ENCODE results near the gene PHTF2. TPM values are rescaled to one million over a fixed set of nuclear protein-coding genes. Genes with fewer than 3 reads are reported as not detected.
"Not testable (repeated sequence)": the region's sequence is repeated elsewhere in the genome, so short reads cannot be mapped to it uniquely, and the experiment has no call there.

The PHTF2 gene
- polyA plus RNA-seq, 1 of the 3 experiments (the other 2 are of a cell fraction) = 21.2 TPM

DNA sequence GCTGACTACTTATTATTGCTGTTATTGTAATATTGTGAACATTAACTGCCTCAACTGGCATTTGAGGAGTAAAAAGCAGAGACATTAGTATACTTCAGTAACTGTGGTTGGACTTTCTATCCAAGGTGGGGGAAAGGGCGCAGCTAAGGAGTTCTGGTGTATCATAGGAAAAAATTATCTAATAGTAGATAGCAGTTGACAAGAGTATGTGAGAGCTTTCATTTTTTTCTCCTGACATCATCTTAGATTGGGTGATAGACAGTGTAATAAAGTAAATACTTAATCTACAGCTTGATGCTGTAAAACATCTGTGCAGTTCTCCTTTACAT is 68.9 kb downstream of the PHTF2 start:
- 50% methylated on average over 1 of the region's 1 CpG for WGBS (ENCODE audit: low lambda C conversion rate)
- no peak overlapping the region for H2AFZ ChIP-seq (ENCODE audit: low read depth)
- peak overlapping the region; percentile 29 for H3K4me2 ChIP-seq
- ChIA-PET CTCF (interaction anchor here (0.9 kb wide), 2 partner anchors 11 to 68 kb away, joined by 3 read pairs; no protein-coding TSS in a partner anchor), POLR2A (interaction anchor here (0.6 kb wide), 1 partner anchor 22 kb away, joined by 3 read pairs; no protein-coding TSS in a partner anchor)
- H3K36me3 ChIP-seq (replicated peaks in 1 of 2; ENCODE audit: control insufficient read depth in 1 of 2, insufficient read depth in 2 of 2, low read length in 1 of 2) = peaks cover 0 to 5% of the 10 kb centered on the region in 2 experiments
- H3K4me3 ChIP-seq (ENCODE audit: low read depth in 2 of 2, low read length in 1 of 2) = no peak overlapping the region
- peaks cover 39% of the 10 kb centered on the region for H3K79me2 ChIP-seq (ENCODE audit: insufficient read depth)
- H3K4me1 ChIP-seq (ENCODE audit: control insufficient read depth in 1 of 2, insufficient read depth in 2 of 2, low read depth in 1 of 2, low read length in 1 of 2) = peaks cover 6 to 15% of the 10 kb centered on the region in 2 experiments; a peak in 2 of 4 replicates
- no peaks in the 10 kb centered on the region for H3K9me2 ChIP-seq
- no peak for DNase-seq
- H3F3A ChIP-seq (replicated peaks; ENCODE audit: insufficient read depth) = peaks cover 25% of the 10 kb centered on the region
- peak overlapping the region; percentile 4; the same call in 1 of the 2 replicates for H3K9ac ChIP-seq
- TF ChIP-seq EP300 (IDR thresholded peaks at IDR 0.05; ENCODE audit: borderline replicate concordance in 1 of 2, low read depth in 1 of 2, low read length in 1 of 2) = peak in 1 of 2 experiments; percentile 26; a peak in 1 of 4 replicates
- peak; percentile 76 for TF ChIP-seq JUND (IDR thresholded peaks at IDR 0.05)
- peak; percentile 60; the same call in 1 of the 2 replicates for TF ChIP-seq TEAD4 (IDR thresholded peaks at IDR 0.05; ENCODE audit: borderline replicate concordance, insufficient read depth)
- TF ChIP-seq, protein P1, sequence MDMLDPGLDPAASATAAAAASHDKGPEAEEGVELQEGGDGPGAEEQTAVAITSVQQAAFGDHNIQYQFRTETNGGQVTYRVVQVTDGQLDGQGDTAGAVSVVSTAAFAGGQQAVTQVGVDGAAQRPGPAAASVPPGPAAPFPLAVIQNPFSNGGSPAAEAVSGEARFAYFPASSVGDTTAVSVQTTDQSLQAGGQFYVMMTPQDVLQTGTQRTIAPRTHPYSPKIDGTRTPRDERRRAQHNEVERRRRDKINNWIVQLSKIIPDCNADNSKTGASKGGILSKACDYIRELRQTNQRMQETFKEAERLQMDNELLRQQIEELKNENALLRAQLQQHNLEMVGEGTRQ (IDR thresholded peaks at IDR 0.05; ENCODE audit: borderline replicate concordance, low read depth, low read length) = no peak
- no peak for TF ChIP-seq RFX5 (IDR thresholded peaks at IDR 0.05; ENCODE audit: low read length)
- TF ChIP-seq, protein P2, sequence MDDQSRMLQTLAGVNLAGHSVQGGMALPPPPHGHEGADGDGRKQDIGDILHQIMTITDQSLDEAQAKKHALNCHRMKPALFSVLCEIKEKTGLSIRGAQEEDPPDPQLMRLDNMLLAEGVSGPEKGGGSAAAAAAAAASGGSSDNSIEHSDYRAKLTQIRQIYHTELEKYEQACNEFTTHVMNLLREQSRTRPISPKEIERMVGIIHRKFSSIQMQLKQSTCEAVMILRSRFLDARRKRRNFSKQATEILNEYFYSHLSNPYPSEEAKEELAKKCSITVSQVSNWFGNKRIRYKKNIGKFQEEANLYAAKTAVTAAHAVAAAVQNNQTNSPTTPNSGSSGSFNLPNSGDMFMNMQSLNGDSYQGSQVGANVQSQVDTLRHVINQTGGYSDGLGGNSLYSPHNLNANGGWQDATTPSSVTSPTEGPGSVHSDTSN (IDR thresholded peaks at IDR 0.05) = peak; percentile 72
- TF ChIP-seq TCF12 (IDR thresholded peaks at IDR 0.05) = peak; percentile 83
- H3K27ac ChIP-seq (ENCODE audit: low read depth in 2 of 2, low read length in 1 of 2) = peak overlapping the region in 1 of 2 experiments; percentile 61; a peak in 2 of 4 replicates
- no peaks in the 10 kb centered on the region for H3K27me3 ChIP-seq (ENCODE audit: insufficient read depth)
- no peaks in the 10 kb centered on the region for H4K20me1 ChIP-seq (ENCODE audit: insufficient read depth)
- no peaks in the 10 kb centered on the region for H3K9me3 ChIP-seq

DNA sequence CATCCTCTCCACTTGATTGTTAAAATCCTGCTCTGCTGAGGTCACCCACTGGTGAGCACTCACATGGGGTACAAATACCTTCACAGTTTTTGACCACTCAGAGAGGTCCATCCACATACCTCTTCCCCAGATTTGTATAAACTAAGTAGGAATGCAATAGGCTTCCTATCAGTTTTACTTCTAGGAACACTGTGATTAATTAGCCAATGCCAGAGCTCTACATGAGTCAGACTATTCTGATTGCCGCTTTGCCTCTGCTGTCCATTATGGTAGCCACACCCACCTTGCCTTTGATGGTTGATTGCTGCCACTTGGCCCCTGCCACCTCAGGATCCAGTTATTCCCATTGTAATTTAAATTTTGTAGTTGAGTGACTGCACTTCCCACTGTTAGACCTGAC is 73.7 kb downstream of the PHTF2 start:
- POLR2A ChIA-PET; H3K36me3 ChIP-seq (replicated peaks in 1 of 2; ENCODE audit: control insufficient read depth in 1 of 2, insufficient read depth in 2 of 2, low read length in 1 of 2); H2AFZ ChIP-seq (ENCODE audit: low read depth); H4K20me1 ChIP-seq (ENCODE audit: insufficient read depth); H3K27me3 ChIP-seq (ENCODE audit: insufficient read depth); H3K27ac ChIP-seq (ENCODE audit: low read depth in 2 of 2, low read length in 1 of 2); H3K9ac ChIP-seq; H3K4me3 ChIP-seq (ENCODE audit: low read depth in 2 of 2, low read length in 1 of 2); H3K4me1 ChIP-seq (ENCODE audit: control insufficient read depth in 1 of 2, insufficient read depth in 2 of 2, low read depth in 1 of 2, low read length in 1 of 2); DNase-seq; H3K9me2 ChIP-seq; H3K4me2 ChIP-seq; H3K9me3 ChIP-seq; CTCF ChIA-PET: not testable (repeated sequence)
- Histone ChIP-seq H3K79me2 (ENCODE audit: insufficient read depth) (peaks cover 43% of the 10 kb centered on the region; the same call in 1 of the 2 replicates), H3F3A (replicated peaks; ENCODE audit: insufficient read depth) (peaks cover 11% of the 10 kb centered on the region)
- 93% methylated on average over 1 of the region's 1 CpG for WGBS (ENCODE audit: low lambda C conversion rate)

DNA sequence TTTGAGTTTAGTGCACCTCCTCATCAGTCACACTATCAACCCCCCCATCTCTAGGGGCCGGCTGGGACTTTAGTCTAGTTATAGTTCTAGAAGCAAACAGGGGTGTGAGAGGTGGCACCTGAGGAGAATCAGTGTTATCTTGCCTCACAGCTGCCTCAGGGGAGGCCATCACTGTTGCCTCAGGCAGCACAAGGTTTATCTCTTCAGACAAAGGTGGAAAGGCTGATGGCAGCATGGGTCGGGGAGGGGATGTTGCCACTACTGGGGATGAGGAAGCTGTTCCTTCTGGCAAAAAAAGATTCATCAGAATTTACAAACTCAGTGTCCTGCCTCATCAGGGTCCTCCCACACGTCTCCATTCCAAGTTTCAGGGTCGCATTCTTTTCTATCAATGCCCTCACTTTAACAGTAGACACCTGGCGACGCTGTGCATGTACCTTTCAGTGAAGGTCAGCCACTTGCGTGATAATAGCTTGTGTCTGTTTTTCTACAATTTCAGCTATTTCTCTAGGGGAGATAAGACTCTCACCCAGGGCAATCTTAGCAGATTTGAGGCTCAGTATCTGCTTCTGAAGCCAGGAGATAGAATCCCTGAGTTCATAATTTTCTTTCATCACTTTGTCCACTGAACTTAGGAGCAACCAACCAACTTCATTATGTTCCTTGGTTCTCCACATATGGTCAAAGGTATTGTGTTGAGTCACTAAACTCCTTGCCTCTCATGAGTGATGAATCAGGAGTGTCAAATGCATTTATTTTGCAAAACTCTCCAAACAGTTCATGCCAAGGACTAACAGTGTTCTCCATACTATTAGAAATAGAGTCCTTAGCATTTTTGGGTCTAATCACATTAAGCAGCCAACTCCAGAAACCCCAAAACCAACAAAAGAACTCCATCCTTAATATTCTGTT is 75.1 kb downstream of the PHTF2 start:
- H3K27ac ChIP-seq (ENCODE audit: low read depth in 2 of 2, low read length in 1 of 2); H3K27me3 ChIP-seq (ENCODE audit: insufficient read depth); DNase-seq; H3K36me3 ChIP-seq (replicated peaks in 1 of 2; ENCODE audit: control insufficient read depth in 1 of 2, insufficient read depth in 2 of 2, low read length in 1 of 2); POLR2A ChIA-PET; H3K4me2 ChIP-seq; H3K4me3 ChIP-seq (ENCODE audit: low read depth in 2 of 2, low read length in 1 of 2); H4K20me1 ChIP-seq (ENCODE audit: insufficient read depth); H2AFZ ChIP-seq (ENCODE audit: low read depth); H3K9me2 ChIP-seq; H3K9ac ChIP-seq; H3F3A ChIP-seq (replicated peaks; ENCODE audit: insufficient read depth); H3K9me3 ChIP-seq; H3K4me1 ChIP-seq (ENCODE audit: control insufficient read depth in 1 of 2, insufficient read depth in 2 of 2, low read depth in 1 of 2, low read length in 1 of 2): not testable (repeated sequence)
- CTCF ChIA-PET = interaction anchor here (0.8 kb wide), 1 partner anchor 27 kb away, joined by 3 read pairs; no protein-coding TSS in a partner anchor
- 94% methylated on average over 7 of the region's 7 CpGs for WGBS (ENCODE audit: low lambda C conversion rate)
- TF ChIP-seq, protein P2 (IDR thresholded peaks at IDR 0.05) = peak; percentile 59
- TF ChIP-seq FOSL2 (IDR thresholded peaks at IDR 0.05; ENCODE audit: borderline replicate concordance, low read depth) = peak; percentile 41; the same call in 1 of the 2 replicates
- H3K79me2 ChIP-seq (ENCODE audit: insufficient read depth) = peaks cover 41% of the 10 kb centered on the region
